ENCODE data around the gene NUCKS1.

Gene NUCKS1

GRCh38 chr1:205680073-205680851 is 69.7 kb downstream of the NUCKS1 start, which contains the start of gene SLC45A3:
Gene SLC45A3, minus strand, starts transcription at chr1:205680509. Its CDS starts 15,853 bp downstream, at chr1:205664656.
- H3K4me3 ChIP-seq (ENCODE audit: low read depth, low read length) = peak within 1 kb of the TSS; percentile 59
- no peak for TF ChIP-seq CTCF (IDR thresholded peaks at IDR 0.05; ENCODE audit: borderline replicate concordance, insufficient read depth, low read depth, low read length)

- no peak for TF ChIP-seq CTCF (IDR thresholded peaks at IDR 0.05; ENCODE audit: borderline replicate concordance, insufficient read depth, low read depth, low read length)
- no peak overlapping the region for H3K4me3 ChIP-seq (ENCODE audit: low read depth, low read length)
These were observed 71.5 kb downstream of the NUCKS1 start for GRCh38 chr1:205678286-205679111.

- no peak for TF ChIP-seq CTCF (IDR thresholded peaks at IDR 0.05; ENCODE audit: borderline replicate concordance, insufficient read depth, low read depth, low read length)
- H3K4me3 ChIP-seq (ENCODE audit: low read depth, low read length) = no peak overlapping the region
These were observed 72.8 kb downstream of the NUCKS1 start for GRCh38 chr1:205677167-205677566.

GRCh38 chr1:205676597-205676996 is 73.4 kb downstream of the NUCKS1 start:
- TF ChIP-seq CTCF (IDR thresholded peaks at IDR 0.05; ENCODE audit: borderline replicate concordance, insufficient read depth, low read depth, low read length) = no peak
- no peak overlapping the region for H3K4me3 ChIP-seq (ENCODE audit: low read depth, low read length)

GRCh38 chr1:205676002-205676401 is 74.0 kb downstream of the NUCKS1 start:
- no peak overlapping the region for H3K4me3 ChIP-seq (ENCODE audit: low read depth, low read length)
- TF ChIP-seq CTCF (IDR thresholded peaks at IDR 0.05; ENCODE audit: borderline replicate concordance, insufficient read depth, low read depth, low read length) = no peak

GRCh38 chr1:205675247-205675646 is 74.7 kb downstream of the NUCKS1 start:
- TF ChIP-seq CTCF (IDR thresholded peaks at IDR 0.05; ENCODE audit: borderline replicate concordance, insufficient read depth, low read depth, low read length) = no peak

More at GRCh38 chr1:205675247-205675646, 74.7 kb downstream of the NUCKS1 start:
- no peak overlapping the region for H3K4me3 ChIP-seq (ENCODE audit: low read depth, low read length)
